Fibroblast of pulmonary artery (primary cell): ENCODE results near the gene ADAMTS7.
"Not testable (repeated sequence)": the region's sequence is repeated elsewhere in the genome, so short reads cannot be mapped to it uniquely, and the experiment has no call there.

Experiments used
- DNase-seq: peaks from one replicate; pipeline ENCODE4 v3.0.0-alpha.2; 2010; ENCODE audit warnings: low read depth
- H3K4me3 ChIP-seq: replicated peaks from 2 replicates; pipeline ENCODE4 v1.5.1; 2011; ENCODE audit warnings: low read depth, mild to moderate bottlenecking, control low read depth, low read length, moderate library complexity
- TF ChIP-seq, protein P1 (sequence below): IDR thresholded peaks from 2 replicates; pipeline ENCODE4 v1.5.1; 2011; ENCODE audit warnings: mild to moderate bottlenecking, control low read depth, low read length, inconsistent platforms; ENCODE audit errors: missing control alignments

Gene ADAMTS7

DNA sequence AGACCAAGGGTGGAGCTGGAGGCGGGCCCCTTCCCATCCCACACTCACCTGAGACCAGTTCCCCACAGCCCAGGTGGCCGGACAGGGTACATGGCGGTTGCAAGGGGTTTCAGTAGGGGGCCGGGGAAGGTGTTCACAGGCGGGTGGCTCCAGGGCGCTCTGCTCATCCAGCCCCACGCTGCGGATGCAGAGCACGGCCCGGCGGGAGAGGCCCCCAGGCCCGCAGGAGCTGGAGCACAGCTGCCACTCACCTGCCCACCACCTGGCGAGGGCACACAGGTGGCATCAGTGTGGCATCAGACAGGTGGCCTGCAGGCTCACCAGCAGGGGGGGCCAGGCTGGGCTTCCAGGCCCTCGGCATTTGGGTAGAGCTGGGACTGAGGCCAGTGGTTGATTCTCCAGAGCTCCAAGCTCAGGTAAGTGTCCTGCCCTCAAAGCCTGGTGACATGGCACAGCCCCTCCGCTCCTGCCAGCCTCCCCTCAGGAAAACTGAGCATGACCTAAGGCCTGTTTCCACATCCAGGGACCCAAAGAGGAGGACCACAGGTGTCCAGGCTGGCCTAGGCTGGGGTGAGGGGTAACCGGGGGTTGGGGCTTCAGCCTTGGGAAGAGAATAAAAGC lies 43.8 kb downstream of the ADAMTS7 start:
- no peak overlapping the region for H3K4me3 ChIP-seq
- TF ChIP-seq, protein P1, sequence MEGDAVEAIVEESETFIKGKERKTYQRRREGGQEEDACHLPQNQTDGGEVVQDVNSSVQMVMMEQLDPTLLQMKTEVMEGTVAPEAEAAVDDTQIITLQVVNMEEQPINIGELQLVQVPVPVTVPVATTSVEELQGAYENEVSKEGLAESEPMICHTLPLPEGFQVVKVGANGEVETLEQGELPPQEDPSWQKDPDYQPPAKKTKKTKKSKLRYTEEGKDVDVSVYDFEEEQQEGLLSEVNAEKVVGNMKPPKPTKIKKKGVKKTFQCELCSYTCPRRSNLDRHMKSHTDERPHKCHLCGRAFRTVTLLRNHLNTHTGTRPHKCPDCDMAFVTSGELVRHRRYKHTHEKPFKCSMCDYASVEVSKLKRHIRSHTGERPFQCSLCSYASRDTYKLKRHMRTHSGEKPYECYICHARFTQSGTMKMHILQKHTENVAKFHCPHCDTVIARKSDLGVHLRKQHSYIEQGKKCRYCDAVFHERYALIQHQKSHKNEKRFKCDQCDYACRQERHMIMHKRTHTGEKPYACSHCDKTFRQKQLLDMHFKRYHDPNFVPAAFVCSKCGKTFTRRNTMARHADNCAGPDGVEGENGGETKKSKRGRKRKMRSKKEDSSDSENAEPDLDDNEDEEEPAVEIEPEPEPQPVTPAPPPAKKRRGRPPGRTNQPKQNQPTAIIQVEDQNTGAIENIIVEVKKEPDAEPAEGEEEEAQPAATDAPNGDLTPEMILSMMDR: no peak
- no peak for DNase-seq

DNA sequence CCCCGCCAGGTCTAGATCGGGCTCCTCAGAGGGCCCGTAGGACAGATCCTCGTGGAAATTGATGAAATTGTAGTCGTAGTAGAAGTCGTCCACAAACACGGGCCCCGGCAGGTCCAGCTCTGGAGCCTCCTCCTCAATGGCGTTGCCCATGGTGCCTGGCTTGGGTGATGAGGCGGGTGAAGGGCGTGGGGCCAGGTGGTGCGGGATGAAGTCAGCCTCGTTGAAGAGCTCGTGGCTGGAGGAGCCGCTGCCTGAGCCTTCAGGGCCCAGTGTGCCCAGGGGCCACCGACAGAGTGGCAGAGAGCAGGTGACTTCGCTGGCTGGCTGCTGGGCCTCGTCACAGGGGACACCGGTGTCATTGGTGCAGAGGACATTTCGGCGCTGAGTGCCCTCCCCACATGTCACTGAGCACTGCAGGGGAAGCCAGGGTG lies 44.6 kb downstream of the ADAMTS7 start:
- DNase-seq, H3K4me3 ChIP-seq: not testable (repeated sequence)

DNA sequence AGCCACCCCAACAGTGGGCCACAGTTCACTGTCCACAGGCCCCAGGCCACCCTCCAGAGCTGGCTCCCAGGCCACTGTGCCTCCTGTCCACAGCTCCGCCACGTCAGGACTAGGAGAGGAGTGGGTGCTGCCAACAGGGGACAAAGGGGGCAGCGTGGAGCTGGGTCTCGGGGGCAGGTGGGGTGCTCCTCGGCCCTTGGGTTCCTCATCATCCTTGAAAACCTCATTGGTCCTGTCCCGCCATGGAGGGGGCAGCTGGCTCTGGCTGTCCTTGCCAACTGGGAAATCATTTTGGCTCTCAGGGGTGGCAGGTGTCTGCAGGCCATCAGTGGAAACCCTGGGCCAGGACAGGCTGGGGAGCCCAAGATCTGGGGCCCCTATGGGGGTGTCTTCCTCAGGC lies 45.2 kb downstream of the ADAMTS7 start:
- TF ChIP-seq, protein P1: no peak
- H3K4me3 ChIP-seq: no peak overlapping the region
- no peak for DNase-seq

DNA sequence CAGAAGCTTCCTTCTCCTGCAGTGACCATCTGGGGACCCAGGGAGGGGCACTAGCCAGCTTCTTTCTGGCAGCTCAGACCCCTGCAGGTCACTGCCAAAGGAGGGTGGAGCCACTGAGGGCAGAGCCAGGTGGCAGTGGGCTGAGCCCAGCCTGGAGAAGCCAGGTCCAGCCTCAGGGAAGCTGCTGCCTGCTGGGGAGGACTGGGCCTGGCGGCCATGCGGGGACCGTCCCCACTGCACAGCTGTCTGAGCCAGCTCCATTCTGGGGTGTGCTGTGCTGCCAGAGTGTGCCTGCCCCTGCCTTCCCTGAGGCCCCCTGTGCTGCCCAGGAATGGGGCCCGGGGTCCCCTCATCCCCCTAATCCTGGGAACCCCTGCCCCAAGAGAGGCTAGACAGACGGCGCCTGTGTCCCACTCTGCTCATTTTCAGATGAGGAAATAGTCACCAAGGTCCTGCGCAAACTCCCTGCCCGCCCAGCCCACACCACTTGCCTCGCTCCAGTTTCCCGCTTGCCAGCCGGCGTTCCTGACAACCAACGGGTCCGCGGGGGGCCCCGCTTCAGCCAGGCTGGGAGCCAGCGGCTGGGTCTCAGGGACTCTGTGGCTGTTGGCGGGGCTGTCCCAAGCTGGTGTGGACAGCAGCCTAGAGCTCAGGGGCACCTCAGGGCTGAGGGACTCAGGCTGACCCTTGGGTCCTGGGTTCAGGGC lies 46.0 kb downstream of the ADAMTS7 start:
- not testable (repeated sequence) for DNase-seq, H3K4me3 ChIP-seq

DNA sequence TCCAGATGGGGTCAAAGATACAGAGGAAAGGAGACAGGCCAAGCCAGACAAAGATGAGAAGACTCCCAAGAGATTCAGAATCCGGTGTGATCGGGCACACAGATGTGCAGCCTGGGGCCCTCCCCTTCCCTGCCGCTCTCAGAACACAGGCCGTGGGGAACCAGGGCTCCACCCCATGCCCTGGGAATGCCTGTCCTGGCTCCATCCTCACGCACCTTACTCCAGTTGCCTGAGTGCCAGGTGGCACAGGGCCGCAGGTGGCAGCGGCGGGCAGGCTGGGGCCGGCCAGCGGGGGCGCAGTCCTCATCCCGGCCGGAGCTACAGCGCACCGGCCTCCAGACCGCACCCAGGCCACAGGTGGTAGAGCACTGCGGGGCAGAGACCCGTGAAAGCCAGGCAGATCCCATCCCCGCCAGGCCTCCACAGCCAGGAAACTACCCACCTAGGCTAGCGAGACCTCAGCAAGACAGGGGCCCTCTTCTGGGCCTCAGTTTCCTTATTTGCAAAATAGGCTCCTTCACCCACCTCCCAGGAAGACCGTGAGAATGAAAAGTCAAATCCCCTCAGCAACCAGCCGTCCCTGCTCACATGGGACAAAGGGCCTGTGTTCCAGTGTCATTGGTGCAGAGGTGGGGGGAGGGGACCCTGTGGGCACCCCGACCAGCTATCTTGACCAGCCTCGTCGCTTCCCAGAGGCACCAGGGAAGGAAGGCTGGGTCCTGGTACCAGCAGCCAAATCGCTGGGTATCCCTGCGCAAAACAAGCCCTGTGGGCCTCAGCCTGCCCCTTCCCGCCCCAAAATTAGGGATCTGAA lies 46.7 kb downstream of the ADAMTS7 start:
- not testable (repeated sequence) for DNase-seq, H3K4me3 ChIP-seq

DNA sequence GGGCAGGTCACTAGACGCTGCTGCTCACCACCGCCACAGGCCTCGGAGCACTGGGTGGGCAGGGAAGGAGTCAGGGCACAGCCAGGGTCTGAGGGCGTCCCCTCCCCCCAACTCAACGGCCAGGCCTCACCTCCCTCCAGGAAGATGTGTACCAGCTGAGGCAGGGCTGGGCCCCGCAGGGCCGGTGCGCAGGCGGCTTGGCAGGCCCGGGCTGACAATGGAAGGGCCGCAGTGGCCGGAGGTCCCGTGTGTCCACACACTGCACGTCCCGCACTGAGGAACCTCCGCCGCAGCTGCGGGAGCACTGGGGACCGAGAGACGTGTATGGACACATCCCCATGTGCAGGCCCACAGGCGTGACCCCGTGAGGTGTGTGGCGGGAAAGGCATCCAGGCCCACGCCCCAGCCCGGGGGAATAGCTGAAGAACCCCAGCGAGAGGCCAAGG lies 47.4 kb downstream of the ADAMTS7 start:
- no peak overlapping the region for H3K4me3 ChIP-seq
- TF ChIP-seq, protein P1: no peak
- DNase-seq: no peak

DNA sequence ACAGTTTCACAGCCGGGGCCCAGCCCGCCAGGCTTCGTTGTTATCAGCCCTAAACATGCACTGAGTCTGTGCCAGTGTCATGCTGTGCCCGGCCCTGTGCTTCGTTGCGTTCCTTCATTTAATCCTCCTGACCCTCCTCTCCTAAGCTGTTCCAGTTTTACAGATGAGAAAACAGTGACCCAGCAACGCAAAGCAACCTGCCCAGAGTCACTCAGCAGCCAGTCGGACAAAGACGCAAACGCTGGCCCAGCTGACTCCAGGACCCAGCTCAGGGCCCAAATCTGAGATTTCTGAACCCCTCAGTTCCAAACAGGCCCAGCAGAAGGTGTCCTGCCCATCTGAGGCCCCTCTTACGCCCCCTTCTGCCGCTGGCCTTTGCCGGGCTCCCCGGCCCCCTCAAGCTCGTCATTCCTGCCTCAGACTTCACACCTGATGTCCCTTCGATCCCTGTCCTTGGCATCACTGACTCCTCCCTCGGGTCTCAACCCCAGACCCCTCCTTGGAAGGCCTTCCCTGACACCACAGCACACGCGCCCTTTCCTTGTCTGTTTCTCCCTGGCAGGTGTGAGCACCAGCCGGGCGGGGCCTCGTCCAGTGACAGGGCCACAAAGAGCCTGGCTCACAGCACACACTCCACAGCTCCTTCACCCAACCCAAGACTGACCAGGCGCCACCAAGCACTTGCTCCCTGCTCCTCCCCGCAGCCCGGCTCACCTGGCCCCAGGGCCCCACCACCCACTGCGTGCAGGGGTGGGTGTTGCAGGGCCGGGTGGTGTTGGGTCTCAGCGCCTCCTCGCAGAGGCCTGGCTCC lies 48.1 kb downstream of the ADAMTS7 start:
- H3K4me3 ChIP-seq: no peak overlapping the region
- TF ChIP-seq, protein P1: no peak
- DNase-seq: no peak

DNA sequence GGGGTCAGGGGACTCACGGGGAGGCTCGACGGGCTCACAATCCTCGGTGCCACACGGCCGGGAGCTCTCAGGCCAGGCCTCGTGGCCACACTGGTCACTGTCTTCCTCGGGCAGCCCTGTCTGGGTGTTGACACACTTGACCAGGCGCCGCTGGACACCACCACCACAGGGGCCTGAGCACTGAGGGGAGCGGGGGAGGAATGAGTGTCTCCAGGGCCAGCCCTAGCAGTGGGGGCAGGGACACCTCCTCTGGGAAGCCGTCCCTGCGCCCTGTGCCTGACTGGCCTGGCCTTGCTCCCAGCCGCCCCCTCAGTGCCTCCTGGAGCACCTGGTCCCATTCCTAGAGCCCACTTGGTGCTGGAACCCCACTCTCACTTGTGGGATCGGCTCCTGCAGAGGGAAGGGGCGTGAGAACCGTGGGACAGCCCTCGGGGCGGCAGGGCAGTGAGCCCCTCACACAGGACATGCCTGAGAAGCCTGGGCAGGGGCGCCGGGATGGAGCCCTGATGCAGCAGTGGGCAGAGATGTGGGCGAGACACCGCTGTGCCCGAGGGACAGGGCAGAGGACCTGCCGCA lies 48.8 kb downstream of the ADAMTS7 start:
- not testable (repeated sequence) for H3K4me3 ChIP-seq, DNase-seq
